ENCODE results near the gene FBXL16. TPM values are rescaled to one million over a fixed set of nuclear protein-coding genes. Genes with fewer than 3 reads are reported as not detected.
"Not testable (repeated sequence)": the region's sequence is repeated elsewhere in the genome, so short reads cannot be mapped to it uniquely, and the experiment has no call there.

Gene FBXL16
- polyA plus RNA-seq, 3 donors: 0.96 to 1.8 (median 1.1) TPM

GRCh38 chr16:724188-725040 is 18.8 kb upstream of the FBXL16 start:
- DNase-seq (ENCODE audit: low read depth in 3 of 3, low spot score in 2 of 3): no peak

GRCh38 chr16:723695-724094 is 18.1 kb upstream of the FBXL16 start:
- no peak for DNase-seq (ENCODE audit: low read depth in 3 of 3, low spot score in 2 of 3)

DNA sequence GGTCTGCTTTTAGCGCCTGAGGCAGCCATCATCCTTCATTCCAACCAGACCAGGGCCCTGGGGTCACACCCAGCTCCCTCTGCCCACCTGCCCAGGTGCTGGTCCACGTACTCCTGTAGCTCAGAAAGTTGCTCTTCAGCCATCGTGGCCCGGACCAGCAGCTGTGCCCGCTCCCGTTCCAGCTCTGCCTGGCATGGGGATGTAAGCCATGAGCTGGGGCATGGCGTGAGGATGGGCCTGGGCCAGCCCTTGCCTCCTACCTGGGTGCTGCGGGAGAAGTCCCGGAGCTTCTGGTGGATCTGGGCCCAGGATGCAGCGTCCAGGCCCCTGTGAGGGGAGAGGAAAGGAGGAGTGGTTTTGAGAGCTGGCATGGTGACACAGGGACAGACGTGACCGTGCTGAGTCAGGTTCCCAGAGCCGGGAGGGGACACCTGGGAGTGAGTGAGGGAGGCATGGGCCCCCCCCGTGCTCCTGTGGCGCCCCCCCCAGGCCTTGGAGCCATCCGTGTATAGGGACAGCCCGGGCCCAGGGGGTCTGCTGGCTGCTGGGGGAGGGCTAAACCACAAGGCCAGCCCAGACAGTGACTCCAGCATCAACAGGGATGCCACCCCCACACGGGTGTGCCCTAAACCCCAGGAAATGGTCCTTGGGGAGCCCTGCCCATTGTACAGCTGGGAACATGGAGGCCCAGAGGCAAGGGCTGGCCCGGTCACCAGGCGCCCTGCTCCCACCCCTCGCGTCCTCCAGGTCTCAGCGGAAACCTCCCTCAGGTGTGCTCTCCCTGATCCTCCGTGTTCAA is 17.4 kb upstream of the FBXL16 start:
- DNase-seq (ENCODE audit: low read depth in 3 of 3, low spot score in 2 of 3): no peak

DNA sequence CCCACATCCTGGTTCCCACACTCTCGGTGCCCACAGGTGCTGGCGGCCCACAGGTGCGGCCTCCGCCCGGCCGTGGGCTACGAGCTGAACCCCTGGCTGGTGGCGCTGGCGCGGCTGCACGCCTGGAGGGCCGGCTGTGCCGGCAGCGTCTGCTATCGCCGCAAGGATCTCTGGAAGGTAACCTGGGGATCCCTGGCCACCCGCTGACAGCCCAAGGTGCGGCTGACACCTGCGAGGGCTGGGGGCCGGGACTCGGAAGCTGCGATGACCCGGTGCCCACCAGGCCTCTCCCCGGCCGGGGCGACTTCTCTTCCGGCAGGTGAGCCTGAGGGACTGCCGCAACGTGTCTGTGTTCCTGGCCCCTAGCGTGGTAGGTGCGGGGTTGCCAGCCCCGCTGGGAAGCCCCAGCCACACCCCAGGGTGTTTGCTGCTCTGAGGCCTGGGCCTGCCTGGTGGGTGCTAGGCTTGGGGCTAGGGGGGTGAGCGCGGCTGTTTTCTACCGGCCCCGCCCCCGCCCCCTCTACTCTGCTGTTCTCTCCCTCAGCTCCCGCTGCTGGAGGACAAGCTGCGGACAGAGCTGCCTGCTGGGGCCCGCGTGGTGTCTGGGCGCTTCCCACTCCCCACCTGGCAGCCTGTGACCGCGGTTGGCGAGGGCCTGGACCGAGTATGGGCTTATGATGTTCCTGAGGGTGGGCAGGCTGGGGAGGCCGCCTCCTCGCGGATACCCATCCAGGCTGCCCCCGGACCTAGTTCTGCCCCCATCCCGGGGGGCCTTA is 16.4 kb upstream of the FBXL16 start:
- DNase-seq (ENCODE audit: low read depth in 3 of 3, low spot score in 2 of 3): no peak

- DNase-seq (ENCODE audit: low read depth in 3 of 3, low spot score in 2 of 3): peak in 1 of 3 donors; percentile 68
Observed at GRCh38 chr16:720990-721764, 15.6 kb upstream of the FBXL16 start, which contains the start of gene ANTKMT. Gene ANTKMT, plus strand, starts transcription at chr16:721146. Its CDS starts 129 bp downstream, at chr16:721275.

GRCh38 chr16:720447-720989 is 14.9 kb upstream of the FBXL16 start:
- no peak for DNase-seq (ENCODE audit: low read depth in 3 of 3, low spot score in 2 of 3)

- no peak for DNase-seq (ENCODE audit: low read depth in 3 of 3, low spot score in 2 of 3)
Observed at GRCh38 chr16:719815-720446, 14.3 kb upstream of the FBXL16 start.

DNA sequence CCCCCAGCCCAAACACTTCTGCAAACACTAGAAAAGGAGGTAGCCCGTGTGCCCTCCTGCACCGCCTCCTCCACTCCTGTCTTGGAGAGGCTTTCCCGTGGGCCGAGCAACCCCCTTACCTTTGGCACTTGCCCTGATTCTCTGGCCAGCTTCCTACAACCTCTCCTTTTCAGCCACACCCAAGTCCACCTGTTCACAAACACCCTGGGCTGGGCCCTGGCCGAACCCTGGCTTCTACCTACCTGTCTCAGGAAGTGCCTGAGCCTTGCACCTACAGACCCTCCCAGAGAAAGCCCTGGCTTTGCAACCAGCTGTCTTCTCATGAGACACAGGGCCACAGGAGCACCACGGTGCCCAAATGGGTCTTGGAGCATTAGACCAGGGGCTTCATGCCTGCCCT is 13.3 kb upstream of the FBXL16 start:
- DNase-seq (ENCODE audit: low read depth in 3 of 3, low spot score in 2 of 3): no peak

- DNase-seq (ENCODE audit: low read depth in 3 of 3, low spot score in 2 of 3): no peak
Observed at GRCh38 chr16:718389-718788, 12.8 kb upstream of the FBXL16 start.

GRCh38 chr16:717450-718245 is 12.0 kb upstream of the FBXL16 start:
- no peak for DNase-seq (ENCODE audit: low read depth in 3 of 3, low spot score in 2 of 3)

- no peak for DNase-seq (ENCODE audit: low read depth in 3 of 3, low spot score in 2 of 3)
Observed at GRCh38 chr16:716768-717325, 11.2 kb upstream of the FBXL16 start.

- no peak for DNase-seq (ENCODE audit: low read depth in 3 of 3, low spot score in 2 of 3)
Observed at GRCh38 chr16:716200-716568, 10.6 kb upstream of the FBXL16 start.

GRCh38 chr16:715477-716199 is 10.0 kb upstream of the FBXL16 start:
- DNase-seq (ENCODE audit: low read depth in 3 of 3, low spot score in 2 of 3): no peak

- peak in 1 of 3 donors; percentile 76 for DNase-seq (ENCODE audit: low read depth in 3 of 3, low spot score in 2 of 3)
Observed at GRCh38 chr16:714558-715476, 9.2 kb upstream of the FBXL16 start, which contains the start of gene METRN. Gene METRN, plus strand, starts transcription at chr16:715118. Its CDS starts 172 bp downstream, at chr16:715290.

DNA sequence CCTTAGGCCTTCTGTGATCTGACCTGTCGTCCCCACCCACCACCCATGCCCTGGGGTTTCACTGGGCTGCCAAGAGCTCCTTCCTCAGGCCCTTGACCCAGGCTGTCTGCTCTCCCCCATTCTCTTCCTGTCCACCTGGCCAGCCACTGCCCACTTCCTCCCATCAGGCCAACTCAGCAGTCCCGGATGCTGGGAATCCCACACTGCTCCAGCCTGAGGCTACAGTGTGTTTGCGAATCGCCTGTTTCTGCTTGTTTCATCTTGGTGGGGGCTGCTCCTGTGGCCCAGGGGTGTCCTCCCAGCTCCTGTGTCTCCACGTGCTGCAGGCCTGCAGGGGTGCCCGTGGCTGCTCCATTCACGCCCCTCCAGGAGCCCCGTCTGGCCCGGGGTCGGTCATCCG is 8.5 kb upstream of the FBXL16 start:
- DNase-seq (ENCODE audit: low read depth in 3 of 3, low spot score in 2 of 3): no peak

DNA sequence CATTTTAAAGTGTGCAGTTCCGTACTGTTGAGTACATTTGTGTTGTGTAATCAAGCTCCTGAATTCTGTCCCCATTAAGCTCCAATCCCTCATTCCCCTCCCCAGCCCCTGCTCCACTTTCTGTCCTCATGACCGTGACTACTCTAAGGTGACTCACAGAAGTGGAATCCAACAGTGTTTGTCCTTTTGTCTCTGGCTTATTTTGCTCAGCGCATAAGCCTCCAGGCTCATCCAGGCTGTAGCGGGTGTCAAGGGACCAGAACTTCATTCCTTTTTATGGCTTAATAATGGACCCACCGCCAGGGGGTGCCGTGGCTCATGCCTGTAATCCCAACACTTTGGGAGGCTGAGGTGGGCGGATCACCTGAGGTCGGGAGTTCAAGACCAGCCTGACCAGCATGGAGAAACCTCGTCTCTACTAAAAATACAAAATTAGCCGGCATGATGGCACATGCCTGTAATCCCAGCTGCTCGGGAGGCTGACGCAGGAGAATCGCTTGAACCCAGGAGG is 7.2 kb upstream of the FBXL16 start:
- DNase-seq (ENCODE audit: low read depth in 3 of 3, low spot score in 2 of 3): not testable (repeated sequence)
